Measurements from ENCODE around the gene RAI1. TPM values are rescaled to one million over a fixed set of nuclear protein-coding genes. Genes with fewer than 3 reads are reported as not detected.

The RAI1 gene
- total RNA-seq, 2 experiments from 2014 or later = 9.2 to 12.0 TPM

- CTCF ChIA-PET = interaction anchor here (1.0 to 1.1 kb wide), 2 partner anchors 46 to 127 kb away, joined by 3 to 7 read pairs; no protein-coding TSS in a partner anchor
- Mint-ChIP-seq H3K4me3 (no peak overlapping the region), H3K9me3 (no peaks in the 10 kb centered on the region), H3K4me1 (ENCODE audit: low read depth) (peaks cover 10% of the 10 kb centered on the region), H3K36me3 (ENCODE audit: low read depth) (peaks cover 15% of the 10 kb centered on the region), H3K27me3 (ENCODE audit: low read depth) (no peaks in the 10 kb centered on the region), H3K27ac (no peak overlapping the region)
- DNase-seq = no peak
- intact Hi-C loops (cut with micrococcal nuclease) = no loop called here
Measured at GRCh38 chr17:17808706-17809432, 127.6 kb downstream of the RAI1 start.

- no peaks in the 10 kb centered on the region for H3K9me3 Mint-ChIP-seq
- no peak overlapping the region for H3K27ac Mint-ChIP-seq
- peaks cover 17% of the 10 kb centered on the region for H3K36me3 Mint-ChIP-seq (ENCODE audit: low read depth)
- CTCF ChIA-PET = interaction anchor here (1.0 to 1.1 kb wide), 2 partner anchors 46 to 128 kb away, joined by 3 to 7 read pairs; no protein-coding TSS in a partner anchor
- DNase-seq = no peak
- peaks cover 10% of the 10 kb centered on the region for H3K4me1 Mint-ChIP-seq (ENCODE audit: low read depth)
- no peaks in the 10 kb centered on the region for H3K27me3 Mint-ChIP-seq (ENCODE audit: low read depth)
- intact Hi-C loops (cut with micrococcal nuclease) = loop anchor here (5.0 kb wide), 1 partner anchor 127 kb away; the partner anchor contains the start of gene RAI1
- H3K4me3 Mint-ChIP-seq = no peak overlapping the region
Measured at GRCh38 chr17:17809531-17810083, 128.3 kb downstream of the RAI1 start.

GRCh38 chr17:17810084-17810894 is 129.0 kb downstream of the RAI1 start:
- Mint-ChIP-seq H3K4me1 (ENCODE audit: low read depth) (peaks cover 10% of the 10 kb centered on the region), H3K27me3 (ENCODE audit: low read depth) (no peaks in the 10 kb centered on the region), H3K4me3 (no peak overlapping the region), H3K36me3 (ENCODE audit: low read depth) (peaks cover 20% of the 10 kb centered on the region), H3K27ac (no peak overlapping the region), H3K9me3 (no peaks in the 10 kb centered on the region)
- intact Hi-C loops (cut with micrococcal nuclease) = loop anchor here (5.0 kb wide), 1 partner anchor 128 kb away; the partner anchor contains the start of gene RAI1
- CTCF ChIA-PET = interaction anchor here (5.2 to 5.9 kb wide), 2 partner anchors 46 to 51 kb away, joined by 55 to 76 read pairs; no protein-coding TSS in a partner anchor
- DNase-seq = no peak

- no peaks in the 10 kb centered on the region for H3K27me3 Mint-ChIP-seq (ENCODE audit: low read depth)
- H3K36me3 Mint-ChIP-seq (ENCODE audit: low read depth) = peaks cover 23% of the 10 kb centered on the region
- H3K9me3 Mint-ChIP-seq = no peaks in the 10 kb centered on the region
- intact Hi-C loops (cut with micrococcal nuclease) = loop anchor here (5.0 kb wide), 1 partner anchor 129 kb away; the partner anchor contains the start of gene RAI1
- H3K4me3 Mint-ChIP-seq = no peak overlapping the region
- H3K4me1 Mint-ChIP-seq (ENCODE audit: low read depth) = peaks cover 10% of the 10 kb centered on the region
- CTCF ChIA-PET = interaction anchor here (0.7 to 5.9 kb wide), 4 partner anchors 9 to 108 kb away, joined by 3 to 76 read pairs (median 30); no protein-coding TSS in a partner anchor
- no peak for DNase-seq
- H3K27ac Mint-ChIP-seq = no peak overlapping the region
Measured at GRCh38 chr17:17810895-17811248, 129.6 kb downstream of the RAI1 start.

- intact Hi-C loops (cut with micrococcal nuclease) = loop anchor here (1.0 to 5.0 kb wide), 4 partner anchors 49 to 221 kb away; partner anchors contain the start of gene RAI1
- peaks cover 25% of the 10 kb centered on the region for H3K36me3 Mint-ChIP-seq (ENCODE audit: low read depth)
- H3K4me3 Mint-ChIP-seq = no peak overlapping the region
- DNase-seq = no peak
- H3K27me3 Mint-ChIP-seq (ENCODE audit: low read depth) = no peaks in the 10 kb centered on the region
- H3K27ac Mint-ChIP-seq = peak overlapping the region; percentile 21
- CTCF ChIA-PET = interaction anchor here (0.6 to 5.9 kb wide), 12 partner anchors 10 to 1228 kb away, joined by 3 to 76 read pairs (median 4); no protein-coding TSS in a partner anchor
- H3K9me3 Mint-ChIP-seq = no peaks in the 10 kb centered on the region
- peaks cover 10% of the 10 kb centered on the region for H3K4me1 Mint-ChIP-seq (ENCODE audit: low read depth)
Measured at GRCh38 chr17:17811381-17812210, 130.3 kb downstream of the RAI1 start.

GRCh38 chr17:17812211-17813054 is 131.2 kb downstream of the RAI1 start:
- CTCF ChIA-PET = interaction anchor here (0.7 to 5.9 kb wide), 14 partner anchors 9 to 147 kb away, joined by 3 to 76 read pairs (median 4); no protein-coding TSS in a partner anchor
- peak; percentile 72 for DNase-seq
- Mint-ChIP-seq H3K27me3 (ENCODE audit: low read depth) (no peaks in the 10 kb centered on the region), H3K4me3 (no peak overlapping the region), H3K36me3 (ENCODE audit: low read depth) (peaks cover 30% of the 10 kb centered on the region), H3K9me3 (no peaks in the 10 kb centered on the region), H3K27ac (peak overlapping the region; percentile 18), H3K4me1 (ENCODE audit: low read depth) (peaks cover 10% of the 10 kb centered on the region)
- intact Hi-C loops (cut with micrococcal nuclease) = loop anchor here (1.0 to 5.0 kb wide), 4 partner anchors 48 to 220 kb away; partner anchors contain the start of gene RAI1

- no peaks in the 10 kb centered on the region for H3K27me3 Mint-ChIP-seq (ENCODE audit: low read depth)
- H3K36me3 Mint-ChIP-seq (ENCODE audit: low read depth) = peaks cover 35% of the 10 kb centered on the region
- no peak for DNase-seq
Measured at GRCh38 chr17:17813055-17813724, 131.9 kb downstream of the RAI1 start.

GRCh38 chr17:17813725-17814095 is 132.5 kb downstream of the RAI1 start:
- intact Hi-C loops (cut with micrococcal nuclease) = loop anchor here (2.0 to 5.0 kb wide), 3 partner anchors 105 to 219 kb away; partner anchors contain the start of gene RAI1

More at GRCh38 chr17:17813055-17813724, 131.9 kb downstream of the RAI1 start:
- Mint-ChIP-seq H3K9me3 (no peaks in the 10 kb centered on the region), H3K4me1 (ENCODE audit: low read depth) (peaks cover 10% of the 10 kb centered on the region), H3K4me3 (no peak overlapping the region), H3K27ac (no peak overlapping the region)
- intact Hi-C loops (cut with micrococcal nuclease) = loop anchor here (2.0 to 5.0 kb wide), 3 partner anchors 106 to 220 kb away; partner anchors contain the start of gene RAI1
- CTCF ChIA-PET = interaction anchor here (0.6 to 5.9 kb wide), 15 partner anchors 8 to 220 kb away, joined by 3 to 76 read pairs (median 4); no protein-coding TSS in a partner anchor

GRCh38 chr17:17814162-17815061 is 133.2 kb downstream of the RAI1 start:
- intact Hi-C loops (cut with micrococcal nuclease) = loop anchor here (5.0 kb wide), 1 partner anchor 132 kb away; the partner anchor contains the start of gene RAI1
- H3K4me3 Mint-ChIP-seq = no peak overlapping the region
- DNase-seq = no peak
- no peaks in the 10 kb centered on the region for H3K9me3 Mint-ChIP-seq
- CTCF ChIA-PET = interaction anchor here (0.6 to 5.9 kb wide), 5 partner anchors 20 to 105 kb away, joined by 3 to 76 read pairs (median 3); no protein-coding TSS in a partner anchor
- H3K4me1 Mint-ChIP-seq (ENCODE audit: low read depth) = peaks cover 21% of the 10 kb centered on the region
- H3K27me3 Mint-ChIP-seq (ENCODE audit: low read depth) = no peaks in the 10 kb centered on the region
- H3K27ac Mint-ChIP-seq = no peak overlapping the region
- peaks cover 47% of the 10 kb centered on the region for H3K36me3 Mint-ChIP-seq (ENCODE audit: low read depth)

More at GRCh38 chr17:17813725-17814095, 132.5 kb downstream of the RAI1 start:
- Mint-ChIP-seq H3K4me1 (ENCODE audit: low read depth) (peaks cover 14% of the 10 kb centered on the region), H3K27ac (no peak overlapping the region), H3K27me3 (ENCODE audit: low read depth) (no peaks in the 10 kb centered on the region), H3K36me3 (ENCODE audit: low read depth) (peaks cover 40% of the 10 kb centered on the region), H3K9me3 (no peaks in the 10 kb centered on the region), H3K4me3 (no peak overlapping the region)
- CTCF ChIA-PET = interaction anchor here (0.6 to 5.9 kb wide), 7 partner anchors 20 to 219 kb away, joined by 3 to 76 read pairs (median 3); no protein-coding TSS in a partner anchor
- DNase-seq = no peak

Data from activated naive CD4-positive, alpha-beta T cell treated with anti-CD3 and anti-CD28 coated beads for 36 hours (primary cell).